HUES48 (cell line): ENCODE measurements around the gene SLC14A1.

ENCODE experiments used
- H3K27ac ChIP-seq: one replicate; pipeline ENCODE4 v1.7.0; 2013; ENCODE audit warnings: low read depth, low read length, inconsistent platforms
- H3K27me3 ChIP-seq: 2 replicates; pipeline ENCODE4 v1.6.1; 2013; ENCODE audit warnings: mild to moderate bottlenecking, low read length; ENCODE audit not compliant: control insufficient read depth, insufficient read depth
- H3K36me3 ChIP-seq: 2 replicates; pipeline ENCODE4 v1.6.1; 2013; ENCODE audit warnings: low read length; ENCODE audit not compliant: control insufficient read depth, insufficient read depth
- H3K4me1 ChIP-seq: 2 replicates; pipeline ENCODE4 v1.6.1; 2013; ENCODE audit warnings: mild to moderate bottlenecking, low read length; ENCODE audit not compliant: control insufficient read depth, insufficient read depth
- H3K4me3 ChIP-seq: 2 replicates; pipeline ENCODE4 v1.5.1; 2013; ENCODE audit warnings: mild to moderate bottlenecking, low read depth, low read length
- H3K9ac ChIP-seq: 2 replicates; pipeline ENCODE4 v1.6.1; 2013; ENCODE audit warnings: mild to moderate bottlenecking, low read depth, low read length, moderate library complexity
- H3K9me3 ChIP-seq: 2 replicates; pipeline ENCODE4 v1.6.1; 2013; ENCODE audit warnings: low read length; ENCODE audit not compliant: control insufficient read depth, insufficient read depth

SLC14A1 gene

GRCh38 chr18:45724601-45725000, 620 bp downstream of the SLC14A1 start:
- no peak overlapping the region for H3K9ac ChIP-seq
- H3K9me3 ChIP-seq: no peaks in the 10 kb centered on the region
- H3K36me3 ChIP-seq: no peaks in the 10 kb centered on the region
- H3K27ac ChIP-seq: no peak overlapping the region
- no peaks in the 10 kb centered on the region; the same call in 1 of the 2 replicates for H3K4me1 ChIP-seq
- H3K4me3 ChIP-seq: no peak overlapping the region
- H3K27me3 ChIP-seq: no peaks in the 10 kb centered on the region

DNA sequence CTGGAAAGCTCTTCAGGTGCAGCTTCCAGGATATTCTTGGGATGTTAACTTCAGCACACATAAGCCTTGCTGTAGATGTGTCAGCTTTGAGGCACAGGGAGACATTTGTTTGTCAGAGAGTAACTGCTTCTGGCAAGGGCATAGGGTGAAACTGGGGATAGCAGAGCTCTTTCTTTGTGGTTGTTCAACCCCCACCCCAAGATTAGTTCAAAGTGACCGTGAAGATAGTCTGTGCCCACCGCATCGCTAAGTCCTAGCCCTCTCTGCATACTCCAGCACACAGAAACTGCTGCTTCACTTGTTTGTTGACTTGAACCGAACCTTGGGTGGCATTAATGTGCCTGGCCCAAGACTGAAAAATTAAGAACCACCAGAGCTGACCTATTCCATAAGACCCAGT, 1.4 kb downstream of the SLC14A1 start:
- Histone ChIP-seq H3K9ac (no peak overlapping the region), H3K36me3 (no peaks in the 10 kb centered on the region), H3K9me3 (no peaks in the 10 kb centered on the region), H3K27me3 (no peaks in the 10 kb centered on the region), H3K4me1 (no peaks in the 10 kb centered on the region; the same call in 1 of the 2 replicates), H3K4me3 (no peak overlapping the region), H3K27ac (no peak overlapping the region)

DNA sequence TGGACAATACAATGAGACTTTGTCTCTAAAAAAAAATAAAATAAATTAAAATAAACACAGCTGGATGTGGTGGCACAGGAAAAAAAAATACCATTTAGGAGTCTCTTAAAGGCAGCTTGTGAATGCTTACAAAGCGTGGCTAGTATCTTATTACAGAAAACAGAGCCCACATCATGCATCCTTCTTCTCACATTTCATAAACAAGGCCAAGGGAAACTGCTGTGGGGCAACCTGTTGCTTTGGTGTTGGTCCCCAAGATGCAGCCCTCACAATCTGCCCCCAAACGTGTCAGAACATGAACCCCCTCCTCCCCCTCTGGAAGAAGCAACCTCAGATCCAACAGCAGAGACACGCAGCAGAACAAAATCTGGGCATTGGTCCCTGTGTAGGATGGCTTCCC, 2.6 kb downstream of the SLC14A1 start:
- H3K4me3 ChIP-seq: no peak overlapping the region
- no peak overlapping the region for H3K27ac ChIP-seq
- no peaks in the 10 kb centered on the region; the same call in 1 of the 2 replicates for H3K4me1 ChIP-seq
- H3K9me3 ChIP-seq: no peaks in the 10 kb centered on the region
- H3K9ac ChIP-seq: no peak overlapping the region
- H3K36me3 ChIP-seq: no peaks in the 10 kb centered on the region
- no peaks in the 10 kb centered on the region for H3K27me3 ChIP-seq

DNA sequence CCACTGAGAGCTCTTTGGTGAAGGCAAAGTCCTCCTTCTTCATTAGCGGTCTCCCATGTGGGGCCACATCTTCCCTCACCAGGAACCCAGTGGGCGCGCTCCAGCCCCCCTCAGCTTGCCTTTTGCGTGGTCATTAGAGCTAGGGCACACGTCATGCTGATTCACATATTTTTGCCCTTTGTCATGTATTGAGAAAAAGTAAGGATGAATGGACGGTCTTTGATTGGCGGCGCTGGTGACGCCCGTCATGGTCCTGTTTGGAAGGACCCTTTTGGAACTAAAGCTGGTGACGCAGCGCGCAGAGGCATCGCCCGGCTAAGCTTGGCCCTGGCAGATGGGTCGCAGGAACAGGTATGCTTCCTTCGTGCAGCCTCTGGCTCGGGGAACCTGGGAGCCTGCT, 3.1 kb downstream of the SLC14A1 start:
- Histone ChIP-seq H3K9ac (no peak overlapping the region), H3K4me3 (no peak overlapping the region), H3K4me1 (no peaks in the 10 kb centered on the region; the same call in 1 of the 2 replicates), H3K36me3 (no peaks in the 10 kb centered on the region), H3K27me3 (no peaks in the 10 kb centered on the region), H3K27ac (no peak overlapping the region), H3K9me3 (no peaks in the 10 kb centered on the region)

DNA sequence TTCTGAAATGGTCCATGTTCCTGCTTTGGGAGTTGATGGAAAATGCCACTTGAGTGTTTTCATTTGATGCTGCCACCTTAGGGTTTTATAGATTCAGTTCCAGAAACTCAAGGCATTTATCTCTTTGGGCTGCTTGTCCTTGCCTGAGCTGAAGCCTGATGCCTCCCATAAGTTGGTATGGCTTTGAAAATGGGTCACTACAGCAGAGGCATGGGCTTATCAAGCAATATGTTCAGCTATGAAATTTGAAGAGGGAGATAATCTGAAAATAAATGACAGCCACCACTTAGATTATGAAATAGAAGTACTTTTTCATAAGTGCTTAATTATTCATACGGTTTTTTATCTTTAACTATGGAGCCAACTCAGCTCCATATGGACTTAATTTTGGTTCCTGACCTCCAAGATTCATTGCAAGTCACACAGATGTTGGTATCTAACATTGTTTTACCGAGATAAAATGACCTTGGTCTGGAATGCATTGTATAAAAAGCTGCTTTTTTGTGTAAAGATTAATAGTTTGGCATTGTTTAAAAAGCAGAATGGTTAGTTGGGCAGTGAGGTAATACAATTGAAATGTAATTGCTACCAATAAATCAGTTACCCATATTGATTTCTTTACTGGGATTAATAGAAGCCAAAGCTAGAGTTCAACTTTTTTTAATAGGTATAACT, 4.5 kb downstream of the SLC14A1 start:
- Histone ChIP-seq H3K9ac (no peak overlapping the region), H3K27me3 (no peaks in the 10 kb centered on the region), H3K4me1 (no peaks in the 10 kb centered on the region), H3K27ac (no peak overlapping the region), H3K4me3 (no peak overlapping the region), H3K9me3 (no peaks in the 10 kb centered on the region), H3K36me3 (no peaks in the 10 kb centered on the region)

DNA sequence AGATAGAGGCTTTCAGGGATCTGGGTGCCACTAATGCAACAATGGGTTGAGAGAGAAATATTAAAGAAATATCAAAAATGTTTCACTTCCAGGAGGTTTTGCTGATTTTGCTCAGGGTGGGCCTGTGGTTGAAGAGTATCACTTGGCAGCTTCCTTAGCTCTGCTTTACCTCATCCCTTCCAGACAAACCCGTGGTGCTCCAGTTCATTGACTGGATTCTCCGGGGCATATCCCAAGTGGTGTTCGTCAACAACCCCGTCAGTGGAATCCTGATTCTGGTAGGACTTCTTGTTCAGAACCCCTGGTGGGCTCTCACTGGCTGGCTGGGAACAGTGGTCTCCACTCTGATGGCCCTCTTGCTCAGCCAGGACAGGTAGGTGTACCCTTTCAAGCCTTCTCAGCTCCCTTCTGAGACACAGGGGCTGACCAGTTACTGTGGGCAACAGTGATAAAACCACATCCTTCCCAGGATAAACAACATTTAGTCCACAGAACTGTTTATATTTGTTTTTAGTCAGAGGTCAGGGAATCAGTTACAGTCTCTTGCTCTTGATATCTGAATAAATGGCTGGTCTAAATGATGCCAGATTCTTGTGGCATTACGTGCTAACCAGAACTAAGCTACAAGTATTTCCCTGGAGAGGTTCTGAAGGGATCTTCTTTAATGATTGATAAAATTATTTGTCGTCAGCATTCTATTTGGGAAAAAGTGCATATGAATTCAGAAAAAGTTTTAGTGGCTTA, 7.0 kb downstream of the SLC14A1 start:
- Histone ChIP-seq H3K27me3 (no peaks in the 10 kb centered on the region), H3K9me3 (no peaks in the 10 kb centered on the region), H3K9ac (no peak overlapping the region), H3K27ac (no peak overlapping the region), H3K36me3 (no peaks in the 10 kb centered on the region), H3K4me3 (no peak overlapping the region), H3K4me1 (no peaks in the 10 kb centered on the region)

DNA sequence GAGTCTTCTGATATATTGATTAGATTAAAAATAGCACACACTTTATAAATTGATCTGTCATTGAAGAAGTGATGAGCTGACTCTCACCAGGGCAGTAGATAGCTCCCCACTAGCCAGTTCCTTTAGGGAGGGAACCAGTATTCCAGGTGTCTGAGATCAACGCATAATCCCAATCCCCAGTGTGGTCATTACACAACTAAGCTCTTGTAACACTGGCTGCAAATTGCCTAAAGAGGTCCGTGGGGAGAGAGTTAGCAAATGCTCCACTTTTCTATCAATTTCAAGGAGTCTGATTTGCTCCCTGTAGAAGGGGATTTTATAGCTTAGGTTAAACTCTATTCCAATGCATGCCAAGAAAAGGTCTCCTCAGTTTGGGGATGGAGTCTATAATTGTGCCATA, 7.7 kb downstream of the SLC14A1 start:
- H3K27me3 ChIP-seq: no peaks in the 10 kb centered on the region
- H3K4me1 ChIP-seq: no peaks in the 10 kb centered on the region
- no peak overlapping the region for H3K9ac ChIP-seq
- no peak overlapping the region for H3K4me3 ChIP-seq
- H3K9me3 ChIP-seq: no peaks in the 10 kb centered on the region
- H3K27ac ChIP-seq: no peak overlapping the region
- no peaks in the 10 kb centered on the region for H3K36me3 ChIP-seq

GRCh38 chr18:45733535-45733934, 9.6 kb downstream of the SLC14A1 start:
- Histone ChIP-seq H3K9me3 (no peaks in the 10 kb centered on the region), H3K4me1 (no peaks in the 10 kb centered on the region), H3K9ac (no peak overlapping the region), H3K27ac (no peak overlapping the region), H3K36me3 (no peaks in the 10 kb centered on the region), H3K4me3 (no peak overlapping the region), H3K27me3 (no peaks in the 10 kb centered on the region)

DNA sequence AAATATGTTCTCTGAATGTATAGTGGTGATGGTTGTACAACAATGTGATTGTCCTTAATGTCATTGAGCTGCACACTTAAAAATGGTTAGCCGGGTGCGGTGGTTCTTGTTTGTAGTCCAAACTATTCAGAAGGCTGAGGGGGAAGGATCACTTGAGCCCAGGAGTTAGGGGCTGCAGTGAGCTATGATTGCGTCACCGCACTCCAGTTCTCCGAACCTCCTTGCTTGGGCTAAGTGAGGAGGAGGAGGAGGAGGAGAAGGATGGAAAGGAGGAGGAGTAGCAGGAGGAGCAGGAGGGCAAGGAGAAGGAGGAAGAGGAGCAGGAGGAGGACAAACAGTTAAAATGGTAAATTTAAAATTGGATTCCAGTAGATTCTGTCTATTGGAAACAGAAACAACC, 10.5 kb downstream of the SLC14A1 start:
- H3K27ac ChIP-seq: no peak overlapping the region
- H3K9ac ChIP-seq: no peak overlapping the region
- no peak overlapping the region for H3K4me3 ChIP-seq
- no peaks in the 10 kb centered on the region for H3K9me3 ChIP-seq
- no peaks in the 10 kb centered on the region for H3K27me3 ChIP-seq
- H3K36me3 ChIP-seq: no peaks in the 10 kb centered on the region
- H3K4me1 ChIP-seq: no peaks in the 10 kb centered on the region

GRCh38 chr18:45734944-45735343, 11.0 kb downstream of the SLC14A1 start:
- Histone ChIP-seq H3K27me3 (no peaks in the 10 kb centered on the region), H3K4me1 (no peaks in the 10 kb centered on the region), H3K9me3 (no peaks in the 10 kb centered on the region), H3K27ac (no peak overlapping the region), H3K4me3 (no peak overlapping the region), H3K9ac (no peak overlapping the region), H3K36me3 (no peaks in the 10 kb centered on the region)

GRCh38 chr18:45738660-45739059, 14.7 kb downstream of the SLC14A1 start:
- no peak overlapping the region for H3K27ac ChIP-seq
- H3K9ac ChIP-seq: no peak overlapping the region
- H3K27me3 ChIP-seq: no peaks in the 10 kb centered on the region
- H3K4me1 ChIP-seq: peaks cover 6% of the 10 kb centered on the region; the same call in 1 of the 2 replicates
- H3K9me3 ChIP-seq: no peaks in the 10 kb centered on the region
- no peaks in the 10 kb centered on the region for H3K36me3 ChIP-seq
- no peak overlapping the region for H3K4me3 ChIP-seq
